ENCODE results near the gene CKS1B. TPM values are rescaled to one million over a fixed set of nuclear protein-coding genes. Genes with fewer than 3 reads are reported as not detected.
"Not testable (repeated sequence)": the region's sequence is repeated elsewhere in the genome, so short reads cannot be mapped to it uniquely, and the experiment has no call there.

Gene CKS1B
- total RNA-seq, 1 donor from 2014 or later = 41.2 TPM

- DNase-seq (ENCODE audit: low spot score) = no peak
These were observed 9.4 kb downstream of the CKS1B start for GRCh38 chr1:154983776-154984466.

- DNase-seq (ENCODE audit: low spot score) = not testable (repeated sequence)
These were observed 12.3 kb downstream of the CKS1B start for GRCh38 chr1:154986736-154987135.

- no peak for DNase-seq (ENCODE audit: low spot score)
These were observed 12.8 kb downstream of the CKS1B start for GRCh38 chr1:154987326-154987725.

DNA sequence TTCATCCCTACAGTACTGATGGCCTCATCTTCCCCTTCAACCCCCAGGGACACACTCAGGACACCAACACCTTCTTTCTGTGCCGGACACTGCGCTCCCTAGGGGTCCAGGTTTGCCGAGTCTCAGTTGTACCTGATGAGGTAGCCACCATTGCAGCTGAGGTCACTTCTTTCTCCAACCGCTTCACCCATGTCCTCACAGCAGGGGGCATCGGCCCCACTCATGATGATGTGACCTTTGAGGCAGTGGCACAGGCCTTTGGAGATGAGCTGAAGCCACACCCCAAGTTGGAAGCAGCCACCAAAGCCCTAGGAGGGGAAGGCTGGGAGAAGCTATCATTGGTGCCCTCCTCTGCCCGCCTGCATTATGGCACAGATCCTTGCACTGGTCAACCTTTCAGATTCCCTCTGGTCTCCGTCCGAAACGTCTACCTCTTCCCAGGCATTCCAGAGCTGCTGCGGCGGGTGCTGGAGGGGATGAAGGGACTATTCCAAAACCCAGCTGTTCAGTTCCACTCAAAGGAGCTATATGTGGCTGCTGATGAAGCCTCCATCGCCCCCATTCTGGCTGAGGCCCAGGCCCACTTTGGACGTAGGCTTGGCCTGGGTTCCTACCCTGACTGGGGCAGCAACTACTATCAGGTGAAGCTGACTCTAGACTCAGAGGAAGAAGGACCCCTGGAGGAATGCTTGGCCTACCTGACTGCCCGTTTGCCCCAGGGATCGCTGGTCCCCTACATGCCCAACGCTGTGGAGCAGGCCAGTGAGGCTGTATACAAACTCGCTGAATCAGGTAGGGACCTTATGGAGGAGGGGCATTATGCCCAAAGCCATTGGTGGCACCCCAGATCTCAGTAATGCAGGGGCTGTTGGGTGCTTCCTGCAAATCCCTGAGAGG, 13.8 kb downstream of the CKS1B start:
- DNase-seq (ENCODE audit: low spot score) = no peak

DNA sequence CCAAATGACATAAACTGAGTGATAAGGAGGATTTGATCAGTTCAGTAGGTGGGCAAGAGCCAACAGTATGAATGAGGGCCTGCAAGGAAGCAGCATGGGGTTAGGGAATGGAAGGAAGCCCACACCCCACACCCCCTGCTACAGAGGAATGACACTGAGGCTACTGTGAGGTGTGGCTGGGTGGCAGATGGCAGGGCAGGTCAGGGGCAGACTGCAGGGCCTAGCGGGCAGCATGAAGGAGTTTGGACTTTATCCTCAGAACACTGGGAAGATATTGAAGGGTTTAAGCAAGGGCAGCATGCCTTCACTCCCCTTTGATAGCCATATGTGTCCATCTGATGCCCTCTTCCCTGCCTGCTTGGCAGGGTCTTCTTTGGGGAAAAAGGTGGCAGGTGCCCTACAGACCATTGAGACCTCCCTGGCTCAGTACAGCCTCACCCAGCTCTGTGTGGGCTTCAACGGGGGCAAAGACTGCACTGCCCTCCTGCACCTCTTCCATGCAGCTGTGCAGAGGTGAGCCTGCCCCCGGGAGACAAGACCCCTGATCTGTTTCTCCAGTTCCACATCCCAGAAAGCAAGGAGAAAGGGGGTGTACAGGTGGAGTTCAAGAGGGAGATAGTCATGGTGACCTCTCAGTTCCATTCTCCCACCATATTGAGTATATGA, 14.8 kb downstream of the CKS1B start:
- no peak for DNase-seq (ENCODE audit: low spot score)

DNA sequence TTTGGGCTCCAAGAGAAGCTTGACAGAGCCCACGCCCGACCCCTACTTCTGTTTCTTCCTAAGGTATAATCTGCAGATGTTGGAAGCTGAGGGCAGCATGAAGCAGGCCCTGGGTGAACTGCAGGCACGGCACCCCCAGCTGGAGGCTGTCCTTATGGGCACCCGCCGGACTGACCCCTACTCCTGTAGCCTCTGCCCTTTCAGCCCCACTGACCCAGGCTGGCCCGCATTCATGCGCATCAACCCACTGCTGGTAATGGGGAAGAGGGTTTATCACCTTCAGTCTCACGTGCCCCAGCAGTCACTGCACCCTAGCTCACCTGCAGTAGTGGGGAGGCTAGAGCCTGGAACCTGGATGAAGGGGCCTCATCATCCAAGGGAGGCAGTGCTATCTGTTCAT, 15.8 kb downstream of the CKS1B start:
- DNase-seq (ENCODE audit: low spot score) = no peak

DNA sequence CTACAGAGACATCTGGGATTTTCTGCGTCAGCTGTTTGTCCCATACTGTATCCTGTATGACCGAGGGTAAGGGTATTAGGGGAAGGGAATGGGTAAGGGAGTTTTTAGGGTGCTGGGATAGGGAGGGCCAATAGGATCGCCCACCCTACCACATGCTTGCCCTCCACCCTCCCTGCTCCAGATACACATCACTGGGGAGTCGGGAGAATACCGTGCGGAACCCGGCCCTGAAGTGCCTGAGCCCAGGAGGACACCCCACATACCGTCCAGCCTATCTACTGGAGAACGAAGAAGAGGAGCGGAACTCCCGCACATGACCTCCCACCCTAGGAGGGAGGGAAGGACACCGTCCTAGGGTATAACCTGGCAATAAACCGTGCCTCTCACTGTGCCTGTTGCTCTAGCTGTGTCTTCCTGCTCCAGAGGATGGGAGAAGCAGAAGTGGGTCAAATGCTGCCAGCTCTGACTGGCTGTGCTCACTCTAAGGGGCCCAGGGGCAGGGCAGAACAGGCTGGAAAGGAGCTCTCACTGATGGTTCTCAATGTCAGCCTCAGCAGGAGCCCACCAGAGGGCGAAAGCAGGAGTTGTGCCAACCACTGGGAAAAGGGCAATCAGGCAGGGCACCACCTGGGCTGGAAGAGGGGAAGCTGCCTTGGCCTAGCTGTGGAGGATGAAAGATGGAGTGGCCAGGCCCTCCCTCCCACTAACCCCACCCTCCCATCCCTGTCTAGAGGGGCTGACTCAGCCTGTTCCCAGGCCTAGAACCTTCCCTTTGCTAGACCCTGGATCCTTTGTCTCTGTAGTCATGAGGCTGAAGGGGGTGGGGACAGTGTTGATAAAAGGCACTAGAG, 18.5 kb downstream of the CKS1B start:
- DNase-seq (ENCODE audit: low spot score) = no peak

DNA sequence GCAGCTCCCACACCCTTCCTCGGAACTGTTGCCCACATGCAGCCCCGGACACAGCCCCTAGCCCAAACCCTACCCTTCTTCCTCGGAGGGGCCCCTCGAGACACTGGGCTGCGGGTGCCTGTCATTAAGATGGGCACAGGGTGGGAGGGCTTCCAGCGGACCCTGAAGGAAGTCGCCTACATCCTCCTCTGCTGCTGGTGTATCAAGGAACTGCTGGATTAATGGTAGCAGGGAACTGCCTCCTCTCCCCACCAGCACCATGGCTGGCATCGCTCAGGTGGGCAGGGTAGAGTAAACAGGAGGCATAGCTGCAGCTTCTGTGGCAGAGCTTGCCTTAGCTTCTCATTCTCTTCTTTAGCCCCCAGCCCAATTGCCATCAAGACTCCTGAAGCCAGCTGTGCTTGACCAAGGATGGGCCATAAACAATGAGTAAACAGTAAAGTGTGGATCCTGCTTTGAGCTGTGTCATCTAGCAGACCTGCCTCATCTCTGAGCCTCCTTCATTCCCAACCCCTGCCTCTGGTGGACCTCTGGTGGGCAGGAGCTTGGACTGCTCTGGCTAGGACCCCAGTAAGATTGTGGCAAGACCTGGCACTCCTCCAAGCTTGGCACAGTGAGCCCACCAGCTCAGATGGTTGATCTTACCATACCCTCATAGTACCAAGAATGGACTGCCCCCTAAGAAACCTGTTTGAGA, 19.2 kb downstream of the CKS1B start, which contains the start of gene LENEP:
Gene LENEP (plus strand): TSS at position 15 of the 697 bp plus-strand sequence. CDS start 22 bp downstream, at position 37.
- DNase-seq (ENCODE audit: low spot score) = no peak

DNA sequence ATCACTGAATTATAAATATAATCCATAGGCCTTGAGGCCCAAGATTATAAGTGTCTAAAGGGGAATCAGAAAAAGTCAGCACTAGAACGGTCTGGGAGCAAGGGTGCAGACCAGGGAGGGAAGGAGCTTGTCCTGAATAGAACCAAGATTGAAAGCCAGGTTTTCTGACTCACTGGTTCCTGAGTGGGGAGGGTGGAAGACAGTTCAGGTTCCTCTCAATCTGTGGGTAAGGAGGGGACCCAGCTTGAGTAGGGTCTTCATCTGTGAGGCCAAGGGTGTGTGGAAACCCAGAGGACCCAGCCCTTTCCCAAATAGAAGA, 19.7 kb downstream of the CKS1B start:
- no peak for DNase-seq (ENCODE audit: low spot score)

GRCh38 chr1:154994591-154994990, 20.1 kb downstream of the CKS1B start:
- DNase-seq (ENCODE audit: low spot score) = no peak

GRCh38 chr1:154995301-154995983, 21.0 kb downstream of the CKS1B start:
- not testable (repeated sequence) for DNase-seq (ENCODE audit: low spot score)

DNA sequence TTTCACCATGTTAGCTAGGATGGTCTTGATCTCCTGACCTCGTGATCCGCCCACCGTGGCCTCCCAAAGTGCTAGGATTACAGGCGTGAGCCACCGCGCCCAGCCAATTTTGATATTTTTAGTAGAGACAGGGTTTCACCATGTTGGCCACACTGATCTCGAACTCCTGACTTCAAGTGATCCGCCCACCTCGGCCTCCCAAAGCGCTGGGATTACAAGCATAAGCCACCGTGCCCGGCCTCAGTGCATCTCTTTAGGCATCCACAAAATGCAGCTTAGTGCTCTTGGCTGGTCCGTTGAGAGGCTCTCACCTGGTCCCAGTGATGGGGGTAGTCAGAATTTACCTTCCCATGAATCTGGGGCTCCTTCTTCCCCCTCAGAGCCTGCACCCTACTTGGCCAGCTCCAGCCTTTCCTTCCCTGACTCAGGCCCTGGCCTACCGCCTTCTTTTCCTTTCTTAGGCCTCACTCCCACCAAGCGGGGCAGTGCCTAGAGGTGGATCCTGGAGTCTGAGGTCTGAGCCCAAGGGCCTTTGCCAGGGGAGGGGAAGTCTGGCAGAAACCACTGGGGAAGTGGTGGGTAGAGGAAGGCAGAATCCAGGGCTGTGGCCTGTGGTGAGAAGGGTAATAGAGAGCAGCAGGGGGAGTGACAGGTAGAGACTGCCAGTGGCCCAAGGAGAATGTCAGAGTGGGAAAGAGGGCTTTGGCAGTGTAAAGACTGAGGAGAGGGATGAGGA, 22.7 kb downstream of the CKS1B start:
- no peak for DNase-seq (ENCODE audit: low spot score)

- DNase-seq (ENCODE audit: low spot score) = no peak
These were observed 23.8 kb downstream of the CKS1B start for GRCh38 chr1:154998201-154998780.

DNA sequence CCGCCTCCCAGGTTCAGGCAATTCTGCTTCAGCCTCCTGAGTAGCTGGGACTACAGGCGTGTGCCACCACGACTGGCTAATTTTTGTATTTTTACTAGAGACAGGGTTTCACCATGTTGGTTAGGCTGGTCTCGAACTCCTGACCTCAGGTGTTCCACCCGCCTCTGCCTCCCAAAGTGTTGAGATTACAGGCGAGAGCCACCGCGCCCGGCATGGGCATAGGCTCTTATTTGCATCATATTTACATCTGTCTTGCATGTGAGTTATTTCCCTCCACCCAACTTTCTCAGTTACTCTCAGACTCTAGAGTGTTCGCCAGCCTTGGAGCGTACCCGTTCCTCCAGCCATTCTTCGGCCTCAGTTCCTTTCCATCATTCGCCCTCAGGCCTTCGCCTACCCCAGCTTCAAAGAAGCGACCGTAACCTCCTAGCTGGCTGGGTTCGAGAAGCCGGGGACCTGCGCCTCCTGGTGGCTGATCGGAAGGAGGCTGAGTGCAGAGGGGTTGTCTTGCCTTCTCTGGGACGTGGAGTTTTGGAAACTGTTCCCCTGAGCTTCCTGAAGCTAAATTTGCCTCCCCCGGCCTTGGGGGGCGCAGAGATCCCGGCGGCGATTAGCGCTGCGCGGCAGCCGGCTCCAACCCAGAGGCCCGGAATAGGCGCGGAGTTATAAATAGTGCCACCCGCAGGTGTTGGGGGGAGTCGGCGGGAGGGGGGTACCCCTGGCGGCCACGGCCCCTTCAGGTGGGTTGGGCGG, 24.5 kb downstream of the CKS1B start:
- DNase-seq (ENCODE audit: low spot score) = no peak

GRCh38 chr1:154999571-155000410, 25.3 kb downstream of the CKS1B start:
- DNase-seq (ENCODE audit: low spot score) = no peak

DNA sequence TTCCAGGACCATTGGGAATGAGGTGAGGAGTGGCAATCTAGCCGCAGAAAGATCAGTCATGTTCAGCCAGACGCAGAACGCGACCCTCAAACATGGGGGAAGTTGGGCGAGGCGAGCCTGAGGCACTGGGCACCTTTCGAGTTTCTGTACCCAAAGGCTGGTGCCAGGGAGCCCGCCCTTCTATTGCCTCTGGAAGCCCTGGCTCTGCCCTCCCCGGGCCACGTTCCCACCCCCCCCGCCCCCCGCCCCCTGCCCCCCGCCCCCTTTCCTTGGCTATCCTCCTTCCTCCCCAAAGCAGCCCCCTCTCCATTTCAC, 25.9 kb downstream of the CKS1B start:
- DNase-seq (ENCODE audit: low spot score) = no peak

DNA sequence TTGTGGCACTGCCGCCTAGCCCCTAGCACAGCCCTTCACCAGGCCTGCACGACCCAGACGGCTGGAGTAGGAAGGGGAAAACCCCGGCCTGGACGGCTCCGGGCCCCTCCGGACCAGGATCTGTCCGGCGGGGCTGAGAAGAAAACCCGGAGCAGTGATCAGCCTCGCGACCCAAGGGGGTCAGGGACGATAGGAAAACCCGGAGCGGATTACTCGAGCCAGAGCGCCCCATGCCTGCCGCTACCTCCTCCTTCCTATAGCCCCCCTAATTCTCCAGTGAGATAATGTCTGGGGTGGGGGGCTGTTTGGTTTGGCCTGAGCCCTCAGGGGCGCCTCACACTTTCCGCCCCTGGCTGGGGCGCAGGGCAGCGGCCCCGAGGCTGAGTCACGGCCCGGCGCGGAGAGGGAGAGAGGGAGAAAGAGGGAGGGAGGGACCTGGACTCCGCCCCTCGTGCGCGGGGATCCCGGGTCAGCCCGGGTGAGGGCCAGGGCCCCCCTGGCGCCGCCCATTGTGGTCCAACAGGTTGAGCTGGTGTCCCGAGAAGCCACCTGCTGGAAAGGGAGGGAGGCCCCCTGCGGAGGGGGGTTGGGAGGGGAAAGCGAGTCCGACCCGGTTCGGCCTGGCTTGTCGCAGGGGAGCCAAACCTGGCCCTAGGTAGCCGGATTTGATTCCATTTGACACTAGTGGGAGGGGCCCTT, 26.4 kb downstream of the CKS1B start:
- DNase-seq (ENCODE audit: low spot score) = peak; percentile 96

Data from mesenteric fat pad (tissue), 1 donor.